T-cell (primary cell): Measurements from ENCODE around the gene RARA. TPM values are rescaled to one million over a fixed set of nuclear protein-coding genes. Genes with fewer than 3 reads are reported as not detected.
"Not testable (repeated sequence)": the region's sequence is repeated elsewhere in the genome, so short reads cannot be mapped to it uniquely, and the experiment has no call there.

Experiments used
- ATAC-seq, 4 experiments: fragments of 200-7000 bp in 3 of 4; fragments of 150-1000 bp in 1 of 4; cut with Tn5 transposase; replicated peaks in 1 of 4; 1 replicate in 3 of 4; 2 replicates in 1 of 4; pipeline ENCODE4 v1.10.0; 2021; ENCODE audit warnings: moderate library complexity in 3 of 4, mild to moderate bottlenecking in 2 of 4, moderate number of reproducible peaks in 1 of 4
- CTCF ChIA-PET, 2 donors: fragments of 300-600 bp; sonication (Branson Sonifier 250); formaldehyde crosslinking; loops; one replicate each; lab custom pipeline; 2022; ENCODE audit warnings: antibody characterized with exemption in 2 of 2; lab: Charles Lee
- POLR2A ChIA-PET, 2 donors: fragments of 300-600 bp; sonication (Branson Sonifier 250); formaldehyde crosslinking; loops; one replicate each; lab custom pipeline; 2022; ENCODE audit warnings: antibody characterized with exemption in 2 of 2; lab: Charles Lee
- DNase-seq, 35 experiments: peaks; one replicate each; pipeline versions ENCODE4 v3.0.0 to v3.0.0-alpha.2; 2013 to 2023
- H3K27ac ChIP-seq: one replicate; pipeline ENCODE4 v1.5.1; 2013; ENCODE audit warnings: low read length
- H3K27me3 ChIP-seq, 2 experiments: replicated peaks in 1 of 2; 1 replicate in 1 of 2; 2 replicates in 1 of 2; pipeline versions ENCODE4 v1.6.1 to v1.7.0; 2013; ENCODE audit warnings: low read length in 1 of 2, mixed read lengths in 1 of 2; ENCODE audit not compliant: control insufficient read depth in 2 of 2, insufficient read depth in 2 of 2; ENCODE audit errors: extremely low read depth in 1 of 2
- H3K36me3 ChIP-seq, 2 donors: 1 replicate in 1 of 2; 2 replicates in 1 of 2; pipeline versions ENCODE4 v1.6.1 to v1.7.0; 2013; ENCODE audit warnings: low read length in 1 of 2; ENCODE audit not compliant: control insufficient read depth in 2 of 2, insufficient read depth in 1 of 2; ENCODE audit errors: extremely low read depth in 1 of 2
- H3K4me1 ChIP-seq, 2 experiments: 1 replicate in 1 of 2; 2 replicates in 1 of 2; pipeline versions ENCODE4 v1.6.1 to v1.7.0; 2013; ENCODE audit warnings: low read length in 2 of 2, mixed read lengths in 1 of 2; ENCODE audit not compliant: insufficient read depth in 2 of 2, control insufficient read depth in 1 of 2; ENCODE audit errors: extremely low read depth in 1 of 2
- H3K4me3 ChIP-seq, 2 donors: 1 replicate in 1 of 2; 2 replicates in 1 of 2; pipeline versions ENCODE4 v1.5.1 to v1.7.0; 2013; ENCODE audit warnings: mild to moderate bottlenecking in 2 of 2, low read length in 1 of 2, moderate library complexity in 1 of 2; ENCODE audit not compliant: control insufficient read depth in 1 of 2; ENCODE audit errors: extremely low read depth in 1 of 2
- H3K9me3 ChIP-seq: 2 replicates; pipeline ENCODE4 v1.7.0; 2013
- H3K27ac Mint-ChIP-seq, 2 donors: one replicate each; pipeline ENCODE4 v1.8.0; 2020 to 2021; ENCODE audit warnings: mild to moderate bottlenecking in 2 of 2, mixed read lengths in 2 of 2
- H3K27me3 Mint-ChIP-seq, 2 donors: one replicate each; pipeline ENCODE4 v1.8.0; 2021 to 2022; ENCODE audit warnings: mixed read lengths in 2 of 2
- H3K36me3 Mint-ChIP-seq: one replicate; pipeline ENCODE4 v1.8.0; 2021; ENCODE audit warnings: mixed read lengths
- H3K4me1 Mint-ChIP-seq, 3 donors: one replicate each; pipeline ENCODE4 v1.8.0; 2020 to 2022; ENCODE audit warnings: mixed read lengths in 3 of 3, mild to moderate bottlenecking in 1 of 3
- H3K4me3 Mint-ChIP-seq, 3 donors: one replicate each; pipeline ENCODE4 v1.8.0; 2020 to 2022; ENCODE audit warnings: mild to moderate bottlenecking in 3 of 3, mixed read lengths in 3 of 3, moderate library complexity in 3 of 3
- H3K9me3 Mint-ChIP-seq, 3 donors: one replicate each; pipeline ENCODE4 v1.8.0; 2020 to 2022; ENCODE audit warnings: mixed read lengths in 3 of 3
- WGBS: methylation state at CpG from one replicate; pipeline ENCODE4 v1.1.5; 2013; ENCODE audit warnings: missing lambda C conversion rate; ENCODE audit not compliant: insufficient coverage; 5-methylcytosine and 5-hydroxymethylcytosine counted together
- total RNA-seq, 35 experiments: library from RNA in 6 of 35; stranded (reverse) in 6 of 35; fragments of 120-200 nt in 1 of 35; gene quantifications; one replicate each; pipeline versions ENCODE4 v1.2.1 to v1.2.4 and lab custom pipeline; 2013 to 2026

Gene RARA
- total RNA-seq, 5 donors from 2014 or later (not counting 1 experiment from before 2014, with no cell fraction given) = 46.8 to 90.7 (median 69.1) TPM

DNA sequence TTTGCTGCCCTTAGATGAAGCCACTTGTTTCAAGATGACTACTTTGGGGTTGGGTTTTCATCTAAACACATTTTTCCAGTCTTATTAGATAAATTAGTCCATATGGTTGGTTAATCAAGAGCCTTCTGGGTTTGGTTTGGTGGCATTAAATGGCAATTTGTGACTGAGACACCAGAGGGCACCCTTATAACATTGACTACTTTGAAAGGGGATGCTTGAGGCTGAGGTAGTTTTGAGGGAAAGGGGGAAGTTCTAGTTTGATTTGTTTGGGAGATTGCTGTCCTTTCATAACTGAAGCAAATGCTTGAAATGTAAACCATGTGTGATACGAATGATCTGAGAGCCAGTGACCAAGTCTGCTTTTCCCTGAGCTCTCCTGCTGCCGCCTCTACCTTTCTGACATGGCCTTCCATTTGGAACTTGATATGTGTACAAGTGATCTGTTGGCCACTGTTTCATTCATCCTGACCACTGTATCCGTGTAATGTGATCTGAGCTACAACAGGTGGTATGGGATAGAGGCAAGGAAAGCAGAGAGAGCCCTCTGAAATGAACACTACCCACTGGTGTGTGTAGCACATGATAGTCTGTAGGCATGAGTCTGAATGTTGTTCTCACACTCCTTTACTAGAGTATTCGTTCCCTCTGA lies 5.8 kb upstream of the RARA start:
- DNase-seq (peak in 19 of 35 experiments; percentile 33 to 83 (median 53)), ATAC-seq (peak in 3 of 4 experiments; percentile 58 to 62 (median 60))
- peaks cover 28 to 31% of the 10 kb centered on the region in 2 experiments for H3K4me1 ChIP-seq
- H3K9me3 Mint-ChIP-seq = no peaks in the 10 kb centered on the region
- H3K27me3 Mint-ChIP-seq = no peaks in the 10 kb centered on the region
- no peak overlapping the region for H3K27ac ChIP-seq
- no peak overlapping the region for H3K4me3 ChIP-seq
- H3K4me3 Mint-ChIP-seq = no peak overlapping the region
- peaks cover 14 to 16% (median 15%) of the 10 kb centered on the region in 3 donors for H3K4me1 Mint-ChIP-seq
- no peaks in the 10 kb centered on the region for H3K9me3 ChIP-seq
- POLR2A ChIA-PET = no interaction called here
- CTCF ChIA-PET = interaction anchor here (0.7 to 3.3 kb wide), 14 partner anchors 10 to 426 kb away, joined by 3 to 69 read pairs (median 4); partner anchors contain the start of gene TOP2A (in 1 of the 2)
- H3K36me3 Mint-ChIP-seq = no peaks in the 10 kb centered on the region
- no peaks in the 10 kb centered on the region for H3K36me3 ChIP-seq
- H3K27ac Mint-ChIP-seq = no peak overlapping the region
- WGBS = 50% methylated on average over 1 of the region's 4 CpGs
- H3K27me3 ChIP-seq = no peaks in the 10 kb centered on the region

DNA sequence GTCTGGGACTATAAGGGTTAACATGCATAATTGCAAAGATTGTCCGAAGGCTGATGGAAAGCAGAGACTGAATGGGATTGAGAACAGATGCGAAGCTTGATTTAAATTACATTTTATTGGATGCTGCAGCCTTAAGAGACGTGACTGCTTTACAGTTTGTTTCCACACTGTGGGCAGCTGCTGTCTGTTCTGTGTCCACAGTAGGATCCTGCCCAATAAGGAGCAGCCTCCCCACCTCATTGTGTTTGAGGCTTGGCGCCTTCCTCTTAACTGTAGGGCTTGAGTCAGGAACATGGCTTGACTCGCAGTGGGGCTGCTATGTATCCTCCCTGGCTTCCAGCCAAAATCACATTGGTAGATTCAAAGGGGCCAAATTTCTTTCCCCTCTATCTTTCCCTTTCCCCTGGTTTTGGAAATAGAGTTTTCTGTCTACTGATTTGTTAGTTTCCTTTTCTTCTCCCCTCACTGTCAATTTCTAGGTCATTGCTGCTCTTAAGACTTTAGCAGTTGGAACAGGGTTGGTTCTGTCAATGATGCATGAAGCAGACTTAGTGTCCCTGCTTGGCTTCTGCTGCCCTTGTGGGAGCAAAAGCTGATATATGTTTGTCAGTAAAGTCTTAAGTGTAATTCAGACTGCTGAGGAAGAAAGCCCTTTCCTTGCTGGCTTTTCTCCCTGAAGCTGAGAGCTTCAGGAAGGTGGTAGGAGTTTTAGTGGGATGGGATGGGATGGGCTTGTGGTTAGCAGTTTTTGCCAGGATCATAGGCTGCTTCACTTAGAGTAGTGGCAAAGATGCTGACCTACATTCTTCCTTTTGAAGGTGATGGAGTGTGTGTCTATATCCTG lies 5.0 kb upstream of the RARA start:
- Mint-ChIP-seq H3K36me3 (no peaks in the 10 kb centered on the region), H3K27ac (no peak overlapping the region), H3K4me1 (peaks cover 14 to 16% (median 15%) of the 10 kb centered on the region in 3 donors), H3K27me3 (no peaks in the 10 kb centered on the region), H3K4me3 (no peak overlapping the region), H3K9me3 (no peaks in the 10 kb centered on the region)
- WGBS = 100% methylated on average over 3 of the region's 5 CpGs
- DNase-seq (no peak), ATAC-seq (no peak)
- Histone ChIP-seq H3K4me1 (peaks cover 36 to 39% of the 10 kb centered on the region in 2 experiments), H3K36me3 (no peaks in the 10 kb centered on the region), H3K27ac (no peak overlapping the region), H3K4me3 (no peak overlapping the region), H3K27me3 (no peaks in the 10 kb centered on the region), H3K9me3 (no peaks in the 10 kb centered on the region)
- ChIA-PET CTCF (interaction anchor here (0.7 to 3.3 kb wide), 11 partner anchors 13 to 229 kb away, joined by 3 to 69 read pairs (median 4); no protein-coding TSS in a partner anchor), POLR2A (no interaction called here)

DNA sequence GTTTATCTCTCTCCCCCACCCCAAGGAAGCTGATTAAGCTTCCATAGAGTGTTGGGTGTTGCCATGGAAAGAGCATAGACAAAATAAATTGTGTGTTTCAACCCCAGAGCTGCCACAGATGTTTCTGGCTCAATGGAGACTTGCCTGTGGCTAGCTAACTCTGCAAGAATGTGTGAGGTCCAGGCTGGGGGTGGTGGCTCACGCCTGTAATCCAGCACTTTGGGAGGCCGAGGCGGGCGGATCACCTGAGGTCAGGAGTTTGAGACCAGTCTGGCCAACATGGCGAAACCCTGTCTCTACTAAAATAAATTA lies 4.5 kb upstream of the RARA start:
- H3K36me3 ChIP-seq, H3K27me3 Mint-ChIP-seq, POLR2A ChIA-PET, H3K9me3 ChIP-seq, H3K9me3 Mint-ChIP-seq, H3K4me3 Mint-ChIP-seq, DNase-seq, ATAC-seq, H3K27me3 ChIP-seq, H3K36me3 Mint-ChIP-seq, H3K4me3 ChIP-seq, H3K27ac Mint-ChIP-seq, H3K27ac ChIP-seq: not testable (repeated sequence)
- WGBS = no CpG with 5 or more reads among the region's 5 CpGs
- peaks cover 40 to 44% of the 10 kb centered on the region in 2 experiments for H3K4me1 ChIP-seq
- CTCF ChIA-PET = interaction anchor here in 1 of 2 donors (0.7 to 3.3 kb wide), 4 partner anchors 13 to 50 kb away, joined by 3 to 69 read pairs (median 6); no protein-coding TSS in a partner anchor
- H3K4me1 Mint-ChIP-seq = peaks cover 14 to 16% (median 15%) of the 10 kb centered on the region in 3 donors

DNA sequence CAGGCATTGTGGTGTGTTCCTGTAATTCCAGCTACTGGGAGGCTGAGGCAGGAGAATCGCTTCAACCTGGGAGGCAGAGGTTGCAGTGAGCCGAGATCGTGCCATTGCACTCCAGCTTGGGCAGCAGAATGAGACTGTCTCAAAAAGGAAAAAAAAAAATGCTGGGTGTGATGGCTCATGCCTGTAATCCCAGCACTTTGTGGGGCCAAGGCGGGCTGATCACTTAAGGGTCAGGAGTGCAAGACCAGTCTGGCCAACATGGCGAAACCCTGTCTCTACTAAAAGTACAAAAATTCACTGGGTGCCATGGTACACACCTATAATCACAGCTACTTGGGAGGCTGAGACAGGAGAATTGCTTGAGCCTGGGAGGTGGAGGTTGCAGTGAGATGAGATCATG lies 4.1 kb upstream of the RARA start:
- not testable (repeated sequence) for H3K27me3 Mint-ChIP-seq, H3K27ac Mint-ChIP-seq, H3K4me3 ChIP-seq, DNase-seq, H3K27ac ChIP-seq, ATAC-seq, H3K36me3 Mint-ChIP-seq, H3K9me3 ChIP-seq, H3K27me3 ChIP-seq, H3K4me3 Mint-ChIP-seq, H3K9me3 Mint-ChIP-seq, H3K36me3 ChIP-seq
- WGBS = 100% methylated on average over 3 of the region's 5 CpGs
- CTCF ChIA-PET = interaction anchor here in 1 of 2 donors (0.6 to 1.2 kb wide), 3 partner anchors 50 to 1151 kb away, joined by 3 to 8 read pairs (median 5); no protein-coding TSS in a partner anchor
- H3K4me1 Mint-ChIP-seq = peaks cover 14 to 16% (median 15%) of the 10 kb centered on the region in 3 donors
- POLR2A ChIA-PET = interaction anchor here in 1 of 2 donors (0.7 kb wide), 1 partner anchor 108 kb away, joined by 6 read pairs; no protein-coding TSS in a partner anchor
- H3K4me1 ChIP-seq = peaks cover 42 to 48% of the 10 kb centered on the region in 2 experiments

DNA sequence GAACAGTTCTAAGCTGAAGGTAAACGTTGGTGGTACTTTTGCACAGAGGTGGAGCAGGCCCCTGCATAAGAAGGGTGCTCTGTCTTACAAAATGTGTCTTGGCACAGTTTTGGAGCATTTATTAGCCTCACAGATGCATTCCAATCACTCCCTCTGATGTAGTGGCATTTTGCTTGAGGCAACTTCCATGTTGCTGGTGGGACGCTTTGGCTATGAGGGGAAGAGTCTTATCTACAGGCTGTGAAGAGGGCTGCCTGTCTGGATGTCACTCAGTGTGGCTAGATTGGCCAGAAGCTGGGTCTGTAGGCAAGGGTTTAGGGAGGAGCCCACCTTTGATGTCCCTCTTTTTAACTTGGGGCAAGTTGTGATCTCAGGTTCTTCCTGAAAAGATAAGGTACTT lies 2.6 kb upstream of the RARA start:
- WGBS = 75% methylated on average over 2 of the region's 2 CpGs
- Mint-ChIP-seq H3K4me1 (peaks cover 16 to 23% (median 21%) of the 10 kb centered on the region in 3 donors), H3K27me3 (no peaks in the 10 kb centered on the region), H3K9me3 (no peaks in the 10 kb centered on the region), H3K36me3 (no peaks in the 10 kb centered on the region), H3K4me3 (no peak overlapping the region), H3K27ac (no peak overlapping the region)
- H3K4me3 ChIP-seq = no peak overlapping the region
- ChIA-PET CTCF (interaction anchor here (0.5 to 2.2 kb wide), 9 partner anchors 9 to 111 kb away, joined by 3 to 24 read pairs (median 6); partner anchors contain the start of gene TOP2A (in 1 of the 2)), POLR2A (interaction anchor here (0.7 to 1.6 kb wide), 3 partner anchors 13 to 20 kb away, joined by 3 to 7 read pairs (median 7); no protein-coding TSS in a partner anchor)
- peaks cover 45 to 61% of the 10 kb centered on the region in 2 experiments for H3K4me1 ChIP-seq
- no peaks in the 10 kb centered on the region for H3K27me3 ChIP-seq
- peak overlapping the region; percentile 20 for H3K27ac ChIP-seq
- no peak for ATAC-seq
- no peak for DNase-seq
- no peaks in the 10 kb centered on the region for H3K9me3 ChIP-seq
- no peaks in the 10 kb centered on the region for H3K36me3 ChIP-seq
